Parathyroid adenoma (tissue), 2 donors: ENCODE data around the gene SLC19A2.

Experiments used
- H2AFZ ChIP-seq: fragments of 300-600 bp; sonication (generic); one replicate; pipeline ENCODE4 v1.7.0; 2017; ENCODE audit warnings: antibody characterized with exemption, mild to moderate bottlenecking
- H3K27ac ChIP-seq: fragments of 300-600 bp; sonication (generic); one replicate; pipeline ENCODE4 v1.7.0; 2017
- H3K27me3 ChIP-seq: fragments of 300-600 bp; sonication (generic); one replicate; pipeline ENCODE4 v1.7.0; 2017; ENCODE audit warnings: low read length; ENCODE audit not compliant: control insufficient read depth, insufficient read depth
- H3K36me3 ChIP-seq: fragments of 300-600 bp; sonication (generic); one replicate; pipeline ENCODE4 v1.7.0; 2017; ENCODE audit warnings: low read length; ENCODE audit not compliant: control insufficient read depth, insufficient read depth
- H3K4me1 ChIP-seq: fragments of 300-600 bp; sonication (generic); one replicate; pipeline ENCODE4 v1.7.0; 2017; ENCODE audit warnings: control low read depth
- H3K4me2 ChIP-seq: fragments of 300-600 bp; sonication (generic); one replicate; pipeline ENCODE4 v1.7.0; 2017; ENCODE audit warnings: low read length
- H3K4me3 ChIP-seq: fragments of 300-600 bp; sonication (generic); one replicate; pipeline ENCODE4 v1.7.0; 2017; ENCODE audit warnings: low read depth, low read length
- H3K79me2 ChIP-seq: fragments of 300-600 bp; sonication (generic); one replicate; pipeline ENCODE4 v1.7.0; 2017; ENCODE audit warnings: control low read depth
- H3K9ac ChIP-seq: fragments of 300-600 bp; sonication (generic); one replicate; pipeline ENCODE4 v1.7.0; 2017; ENCODE audit warnings: mild to moderate bottlenecking
- H3K9me3 ChIP-seq: fragments of 300-600 bp; sonication (generic); one replicate; pipeline ENCODE4 v1.7.0; 2017; ENCODE audit warnings: low read length; ENCODE audit not compliant: control insufficient read depth
- TF ChIP-seq, protein P1 (sequence below): fragments of 300-600 bp; sonication (generic); IDR thresholded peaks from one replicate; pipeline ENCODE4 v1.7.0; 2017; ENCODE audit warnings: antibody characterized with exemption, mild to moderate bottlenecking
- donor health status: primary hyperparathyroidism.

SLC19A2 gene

DNA sequence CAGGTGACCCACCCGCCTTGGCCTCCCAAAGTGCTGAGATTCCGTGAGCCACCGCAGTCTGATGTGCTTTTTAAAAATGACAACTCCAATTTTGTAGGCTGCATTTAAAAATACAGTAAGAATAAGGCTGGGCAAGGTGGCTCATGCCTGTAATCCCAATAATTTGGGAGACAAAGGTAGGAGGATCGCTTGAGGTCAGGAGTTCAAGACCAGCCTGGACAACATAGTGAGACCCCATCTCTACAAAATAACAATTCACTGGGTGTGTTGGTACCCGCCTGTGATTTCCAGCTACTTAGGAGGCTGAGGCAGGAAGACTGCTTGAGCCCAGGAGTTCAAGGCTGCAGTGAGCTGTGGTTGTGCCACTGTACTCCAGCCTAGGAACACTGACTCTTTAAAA, 23.4 kb downstream of the SLC19A2 start:
- TF ChIP-seq, protein P1, sequence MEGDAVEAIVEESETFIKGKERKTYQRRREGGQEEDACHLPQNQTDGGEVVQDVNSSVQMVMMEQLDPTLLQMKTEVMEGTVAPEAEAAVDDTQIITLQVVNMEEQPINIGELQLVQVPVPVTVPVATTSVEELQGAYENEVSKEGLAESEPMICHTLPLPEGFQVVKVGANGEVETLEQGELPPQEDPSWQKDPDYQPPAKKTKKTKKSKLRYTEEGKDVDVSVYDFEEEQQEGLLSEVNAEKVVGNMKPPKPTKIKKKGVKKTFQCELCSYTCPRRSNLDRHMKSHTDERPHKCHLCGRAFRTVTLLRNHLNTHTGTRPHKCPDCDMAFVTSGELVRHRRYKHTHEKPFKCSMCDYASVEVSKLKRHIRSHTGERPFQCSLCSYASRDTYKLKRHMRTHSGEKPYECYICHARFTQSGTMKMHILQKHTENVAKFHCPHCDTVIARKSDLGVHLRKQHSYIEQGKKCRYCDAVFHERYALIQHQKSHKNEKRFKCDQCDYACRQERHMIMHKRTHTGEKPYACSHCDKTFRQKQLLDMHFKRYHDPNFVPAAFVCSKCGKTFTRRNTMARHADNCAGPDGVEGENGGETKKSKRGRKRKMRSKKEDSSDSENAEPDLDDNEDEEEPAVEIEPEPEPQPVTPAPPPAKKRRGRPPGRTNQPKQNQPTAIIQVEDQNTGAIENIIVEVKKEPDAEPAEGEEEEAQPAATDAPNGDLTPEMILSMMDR: no peak
- no peak overlapping the region for H3K4me2 ChIP-seq
- no peak overlapping the region for H3K4me3 ChIP-seq
- no peaks in the 10 kb centered on the region for H3K79me2 ChIP-seq
- no peak overlapping the region for H2AFZ ChIP-seq
- no peaks in the 10 kb centered on the region for H3K36me3 ChIP-seq
- H3K9me3 ChIP-seq: no peaks in the 10 kb centered on the region
- no peaks in the 10 kb centered on the region for H3K4me1 ChIP-seq
- no peak overlapping the region for H3K9ac ChIP-seq
- H3K27ac ChIP-seq: no peak overlapping the region
- no peaks in the 10 kb centered on the region for H3K27me3 ChIP-seq

DNA sequence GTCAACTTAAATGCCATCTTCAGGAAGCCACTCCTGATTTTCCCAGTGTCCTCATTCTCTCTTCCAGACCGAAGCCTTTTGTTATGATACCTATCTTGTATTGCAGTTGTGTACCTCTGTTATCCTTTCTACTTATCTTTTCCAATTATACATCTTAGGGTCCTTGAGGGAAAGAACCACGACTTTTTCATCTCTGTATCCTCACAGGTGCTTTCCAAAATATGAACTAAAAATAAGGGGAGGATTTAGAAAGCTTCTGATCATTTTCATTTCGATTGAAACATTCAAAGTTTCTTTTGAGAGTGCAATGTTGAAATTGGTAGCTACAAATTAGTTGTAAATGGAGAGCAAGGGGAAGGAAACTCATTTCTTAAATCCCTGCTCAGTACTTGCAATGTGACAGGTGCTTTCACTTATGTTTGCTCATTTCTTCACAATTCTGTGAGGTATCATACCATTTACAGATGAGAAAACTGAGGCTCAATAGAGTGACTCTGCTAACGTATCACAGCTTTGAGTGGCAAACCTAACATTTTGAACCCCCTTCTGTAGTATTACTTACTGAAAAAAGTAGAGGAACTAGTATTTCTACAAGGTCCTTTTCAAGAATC, 24.2 kb downstream of the SLC19A2 start:
- H3K27ac ChIP-seq: no peak overlapping the region
- no peaks in the 10 kb centered on the region for H3K36me3 ChIP-seq
- H3K9ac ChIP-seq: no peak overlapping the region
- H3K4me2 ChIP-seq: no peak overlapping the region
- H3K79me2 ChIP-seq: no peaks in the 10 kb centered on the region
- H3K27me3 ChIP-seq: no peaks in the 10 kb centered on the region
- no peak overlapping the region for H3K4me3 ChIP-seq
- TF ChIP-seq, protein P1: no peak
- no peaks in the 10 kb centered on the region for H3K9me3 ChIP-seq
- H3K4me1 ChIP-seq: no peaks in the 10 kb centered on the region
- H2AFZ ChIP-seq: no peak overlapping the region

DNA sequence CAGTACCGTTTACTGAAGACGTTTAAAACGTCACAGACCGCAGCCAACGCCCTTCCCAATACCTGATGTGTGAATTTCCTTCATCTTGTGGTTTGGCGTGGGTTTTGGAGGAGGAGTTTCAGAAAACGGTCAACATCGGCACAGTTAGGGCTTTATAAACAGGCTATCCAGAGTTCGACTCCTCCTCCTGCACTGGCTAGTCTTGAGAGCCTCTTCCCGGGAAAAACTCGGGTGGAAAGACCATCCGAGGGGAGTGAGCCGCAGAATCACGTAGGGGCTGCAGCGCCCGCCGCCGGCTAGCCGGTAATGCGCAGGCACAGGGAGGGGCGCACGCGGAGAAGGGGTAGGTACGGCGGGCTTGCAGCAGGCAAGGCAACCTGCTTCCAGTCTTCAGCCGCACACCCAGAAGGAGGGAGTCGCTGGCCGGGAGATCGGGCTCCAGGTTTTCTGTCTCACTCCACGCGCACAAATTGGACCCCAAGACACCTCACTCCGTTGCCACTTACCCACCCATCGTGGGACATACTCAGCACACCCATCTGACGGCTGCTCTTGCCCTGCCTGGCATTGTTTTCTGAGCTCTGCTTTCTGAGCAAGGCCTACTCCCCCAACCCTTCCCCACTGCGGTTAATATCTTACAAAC, 25.4 kb downstream of the SLC19A2 start:
- no peak overlapping the region for H3K27ac ChIP-seq
- no peak overlapping the region for H3K4me2 ChIP-seq
- no peaks in the 10 kb centered on the region for H3K9me3 ChIP-seq
- TF ChIP-seq, protein P1: no peak
- H3K9ac ChIP-seq: no peak overlapping the region
- no peaks in the 10 kb centered on the region for H3K27me3 ChIP-seq
- H3K79me2 ChIP-seq: no peaks in the 10 kb centered on the region
- no peak overlapping the region for H3K4me3 ChIP-seq
- H3K4me1 ChIP-seq: no peaks in the 10 kb centered on the region
- H3K36me3 ChIP-seq: no peaks in the 10 kb centered on the region
- peak overlapping the region; percentile 68 for H2AFZ ChIP-seq

DNA sequence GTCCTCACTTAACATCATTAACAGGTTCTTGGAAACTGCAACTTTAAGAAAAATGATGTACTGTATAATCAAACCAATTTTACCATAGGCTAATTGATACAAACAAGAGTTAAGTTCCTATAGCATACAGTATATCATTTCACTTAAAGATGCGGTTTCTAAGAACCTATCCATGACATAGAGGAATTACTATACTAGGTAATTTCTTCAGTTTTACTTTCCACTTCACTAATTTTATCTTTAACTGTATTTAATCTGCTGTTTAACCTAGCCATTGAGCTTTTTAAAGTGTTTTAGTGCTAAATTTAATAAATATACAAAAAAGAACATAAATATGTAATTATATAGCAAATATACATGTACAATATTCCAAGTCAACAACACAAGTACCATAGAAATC, 28.3 kb downstream of the SLC19A2 start:
- no peaks in the 10 kb centered on the region for H3K27me3 ChIP-seq
- H3K4me3 ChIP-seq: no peak overlapping the region
- no peak overlapping the region for H3K9ac ChIP-seq
- no peaks in the 10 kb centered on the region for H3K79me2 ChIP-seq
- H3K27ac ChIP-seq: no peak overlapping the region
- no peaks in the 10 kb centered on the region for H3K4me1 ChIP-seq
- no peak overlapping the region for H2AFZ ChIP-seq
- no peaks in the 10 kb centered on the region for H3K9me3 ChIP-seq
- no peaks in the 10 kb centered on the region for H3K36me3 ChIP-seq
- TF ChIP-seq, protein P1: no peak
- H3K4me2 ChIP-seq: no peak overlapping the region

DNA sequence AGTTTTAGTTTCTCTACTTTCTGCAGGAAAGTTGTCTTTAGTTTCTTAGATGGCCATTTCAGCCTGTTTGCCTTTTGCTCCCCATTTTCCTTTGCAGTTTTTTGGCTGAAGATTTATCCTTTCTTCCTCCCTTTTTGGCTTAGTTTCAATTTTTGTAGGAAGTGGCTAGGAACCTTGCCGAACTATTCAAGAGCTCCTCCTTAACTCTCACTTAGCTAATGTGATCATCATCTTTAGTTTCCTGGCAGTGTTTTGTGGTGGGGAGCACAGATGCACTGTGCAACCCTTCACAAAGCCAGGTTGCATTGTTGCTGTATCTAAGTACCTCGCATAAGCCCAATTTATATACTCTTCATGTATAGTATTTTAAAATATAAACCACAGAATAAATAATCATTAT, 29.7 kb downstream of the SLC19A2 start:
- no peak overlapping the region for H2AFZ ChIP-seq
- TF ChIP-seq, protein P1: no peak
- H3K79me2 ChIP-seq: no peaks in the 10 kb centered on the region
- no peak overlapping the region for H3K27ac ChIP-seq
- H3K36me3 ChIP-seq: no peaks in the 10 kb centered on the region
- H3K4me2 ChIP-seq: no peak overlapping the region
- no peaks in the 10 kb centered on the region for H3K27me3 ChIP-seq
- no peak overlapping the region for H3K4me3 ChIP-seq
- H3K9ac ChIP-seq: no peak overlapping the region
- H3K9me3 ChIP-seq: no peaks in the 10 kb centered on the region
- no peaks in the 10 kb centered on the region for H3K4me1 ChIP-seq
